Stimulated activated CD8-positive, alpha-beta memory T cell treated with anti-CD3 and anti-CD28 coated beads, Interleukin-12 subunit alpha, Interleukin-12 subunit beta, amount 100 ng/mL, for 1 hour (primary cell): ENCODE measurements around the gene AHSG.

Source experiments
- DNase-seq: peaks from one replicate; pipeline ENCODE4 v3.0.0-alpha.2; 2020; ENCODE audit warnings: low read depth

The AHSG gene

DNA sequence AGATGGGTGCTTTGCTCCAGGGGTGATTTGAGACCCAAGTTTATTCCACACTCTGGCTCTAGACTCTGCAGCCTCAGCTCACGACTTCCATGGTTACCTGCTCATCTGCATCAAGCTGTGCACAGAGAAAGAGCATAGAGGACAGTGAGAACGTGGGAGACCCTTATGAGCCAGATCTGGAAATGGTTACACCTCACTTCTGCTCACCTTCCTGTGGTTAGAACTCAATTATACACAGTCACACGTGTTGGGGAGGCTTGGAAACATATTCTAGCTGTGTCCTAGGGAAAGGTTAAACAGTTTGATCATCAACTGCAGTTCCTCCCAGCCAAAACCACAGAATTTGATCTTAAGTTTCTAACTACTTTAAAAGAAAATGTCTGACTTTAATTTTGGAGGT lies 29.2 kb downstream of the AHSG start:
- DNase-seq: no peak

DNA sequence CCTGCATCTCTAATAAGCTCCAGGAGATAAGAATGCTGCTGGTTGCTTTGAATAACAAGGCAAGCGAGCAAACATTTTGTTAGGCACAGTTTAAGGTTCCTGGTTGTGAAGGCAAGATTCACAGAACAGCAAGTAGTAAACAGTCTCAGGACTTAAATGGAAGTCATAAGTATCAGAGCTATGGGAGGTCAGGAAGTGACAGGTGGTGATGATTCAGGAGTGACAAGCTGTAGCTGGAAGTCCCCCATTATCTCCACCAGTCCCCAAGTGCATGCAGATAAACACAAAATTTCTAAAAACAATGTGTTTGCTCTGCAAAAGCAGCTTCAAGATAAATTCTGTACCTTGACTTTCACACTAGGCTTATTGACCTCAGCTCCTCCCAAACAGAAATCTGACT lies 30.6 kb downstream of the AHSG start:
- no peak for DNase-seq

DNA sequence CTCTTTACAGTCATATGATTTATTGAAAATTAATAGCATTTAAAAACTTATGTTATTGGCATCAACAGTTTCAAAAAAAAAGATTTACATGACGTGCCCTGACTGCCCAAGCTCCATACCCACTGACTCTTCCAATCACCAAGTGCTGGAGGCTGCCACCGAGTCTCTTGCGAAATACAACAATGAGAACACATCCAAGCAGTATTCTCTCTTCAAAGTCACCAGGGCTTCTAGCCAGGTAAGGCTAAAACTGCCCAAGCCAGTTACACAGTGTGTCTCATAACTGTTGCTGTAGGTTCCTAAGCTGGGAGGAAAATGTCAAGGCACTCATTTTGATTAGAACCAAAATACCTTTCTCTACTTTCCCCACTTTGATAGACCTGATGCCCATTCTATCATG lies 31.8 kb downstream of the AHSG start:
- no peak for DNase-seq

GRCh38 chr3:186646106-186646505 lies 33.2 kb downstream of the AHSG start:
- DNase-seq: no peak

- DNase-seq: no peak
Observed at GRCh38 chr3:186646841-186647240, 34.0 kb downstream of the AHSG start.

- DNase-seq: no peak
Observed at GRCh38 chr3:186648851-186649250, 36.0 kb downstream of the AHSG start.

GRCh38 chr3:186651678-186652215 lies 38.9 kb downstream of the AHSG start:
- no peak for DNase-seq

- no peak for DNase-seq
Observed at GRCh38 chr3:186653080-186653707, 40.3 kb downstream of the AHSG start.

DNA sequence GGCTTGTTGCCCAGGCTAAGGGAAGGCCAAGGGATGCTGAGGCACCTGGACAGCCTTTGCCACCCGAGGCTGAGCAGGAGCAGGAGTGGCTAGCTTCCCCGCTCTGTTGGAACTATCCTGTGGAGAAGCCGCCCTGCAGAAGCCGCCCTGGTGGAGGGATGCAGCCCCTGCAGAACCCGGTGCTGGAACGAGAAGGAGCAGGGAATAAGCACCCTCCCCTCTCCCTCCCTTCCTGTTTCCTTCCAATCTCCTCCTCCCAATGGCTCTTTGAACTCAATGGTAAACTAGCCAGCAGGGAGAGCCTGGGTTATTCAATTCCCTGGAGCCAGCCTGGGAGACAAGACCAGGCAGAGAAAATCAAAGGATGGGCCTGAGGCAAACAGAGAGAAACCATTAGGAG lies 41.1 kb downstream of the AHSG start:
- DNase-seq: no peak

DNA sequence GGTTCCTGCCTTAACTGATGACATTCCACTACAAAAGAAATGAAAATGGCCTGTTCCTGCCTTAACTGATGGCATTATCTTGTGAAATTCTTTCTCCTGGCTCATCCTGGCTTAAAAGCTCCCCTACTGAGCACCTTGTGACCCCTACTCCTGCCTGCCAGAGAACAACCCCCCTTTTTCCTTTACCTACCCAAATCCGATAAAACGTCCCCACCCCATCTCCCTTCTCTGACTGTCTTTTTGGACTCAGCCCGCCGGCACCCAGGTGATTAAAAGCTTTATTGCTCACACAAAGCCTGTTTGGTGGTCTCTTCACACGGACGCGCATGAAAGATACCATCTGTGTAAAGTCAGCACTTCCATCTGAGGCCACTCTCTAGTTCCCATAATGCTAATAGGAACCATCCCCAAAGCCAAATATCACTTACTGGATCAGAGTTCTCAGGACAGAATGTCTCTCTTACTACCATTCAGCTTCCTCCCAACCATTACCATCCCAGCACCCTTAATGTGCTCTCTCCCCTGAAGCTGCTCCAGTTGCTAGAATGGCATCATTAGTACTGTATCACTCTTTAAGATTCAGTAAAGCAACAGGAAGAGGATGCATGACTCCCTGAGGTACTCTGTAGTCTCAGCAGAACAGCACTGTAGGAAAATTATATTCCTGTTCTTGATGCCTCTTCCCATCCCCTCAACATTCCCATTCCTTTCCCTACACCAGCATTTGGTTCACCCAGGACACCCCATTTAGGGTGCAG lies 50.7 kb downstream of the AHSG start:
- DNase-seq: no peak

DNA sequence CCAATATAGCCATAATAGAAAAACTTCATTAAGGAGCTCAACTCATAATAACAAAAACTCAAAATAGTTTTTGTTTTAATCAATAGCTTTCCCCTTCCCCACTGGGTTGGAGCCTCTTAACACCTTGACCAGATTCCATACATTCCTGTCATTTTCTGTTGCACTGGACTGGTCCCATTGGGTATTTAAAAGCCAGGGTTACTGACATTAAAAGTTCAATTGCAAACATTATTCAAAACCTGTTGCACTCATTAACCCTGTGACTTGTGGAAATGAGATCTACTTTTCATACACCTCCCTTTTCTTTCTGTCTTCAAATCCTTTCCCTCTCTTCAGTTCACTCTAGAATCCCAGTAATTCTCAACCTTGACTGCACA lies 51.2 kb downstream of the AHSG start:
- no peak for DNase-seq

DNA sequence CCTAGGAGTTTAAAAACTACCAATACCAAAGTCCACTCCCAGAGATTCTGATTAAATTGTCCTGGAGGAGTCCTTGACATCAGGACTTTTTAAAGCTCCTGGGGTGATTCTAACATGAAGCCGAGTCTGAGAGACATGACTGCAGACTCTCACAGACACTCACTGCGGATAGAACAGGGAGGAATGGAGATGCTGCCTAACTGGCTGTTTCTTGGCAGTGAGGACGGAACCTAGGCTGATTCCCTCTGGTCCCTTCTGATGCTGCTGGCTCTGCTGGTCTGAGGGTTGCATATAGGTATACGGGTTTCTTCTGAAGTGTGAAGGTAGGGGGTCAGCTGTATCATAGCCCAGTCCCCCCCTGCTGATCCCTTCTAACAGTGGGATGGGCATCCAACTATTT lies 51.6 kb downstream of the AHSG start:
- no peak for DNase-seq

- DNase-seq: no peak
Observed at GRCh38 chr3:186665625-186666188, 52.8 kb downstream of the AHSG start, which contains the start of gene HRG. Gene HRG (plus strand): TSS chr3:186666014. CDS start chr3:186666032, 18 bp downstream.

DNA sequence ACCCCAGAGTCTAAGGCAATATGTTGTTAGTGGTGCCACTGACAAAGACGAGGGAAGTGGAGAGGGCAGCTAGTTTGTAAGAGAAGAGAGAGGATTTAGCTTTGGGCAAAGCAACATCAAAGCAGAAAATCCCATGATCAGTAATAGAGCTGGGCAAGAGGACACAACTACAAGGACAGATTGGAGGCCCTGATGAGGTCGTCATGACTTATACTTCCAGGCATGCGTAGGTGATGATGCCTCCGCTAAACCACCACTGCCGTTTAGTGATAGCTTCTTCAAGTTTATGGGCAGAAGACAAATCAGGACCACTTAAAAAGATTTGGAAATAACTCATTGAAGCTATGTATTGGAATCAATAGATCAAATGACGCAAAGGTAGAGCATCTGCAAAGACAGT lies 55.6 kb downstream of the AHSG start:
- DNase-seq: no peak

DNA sequence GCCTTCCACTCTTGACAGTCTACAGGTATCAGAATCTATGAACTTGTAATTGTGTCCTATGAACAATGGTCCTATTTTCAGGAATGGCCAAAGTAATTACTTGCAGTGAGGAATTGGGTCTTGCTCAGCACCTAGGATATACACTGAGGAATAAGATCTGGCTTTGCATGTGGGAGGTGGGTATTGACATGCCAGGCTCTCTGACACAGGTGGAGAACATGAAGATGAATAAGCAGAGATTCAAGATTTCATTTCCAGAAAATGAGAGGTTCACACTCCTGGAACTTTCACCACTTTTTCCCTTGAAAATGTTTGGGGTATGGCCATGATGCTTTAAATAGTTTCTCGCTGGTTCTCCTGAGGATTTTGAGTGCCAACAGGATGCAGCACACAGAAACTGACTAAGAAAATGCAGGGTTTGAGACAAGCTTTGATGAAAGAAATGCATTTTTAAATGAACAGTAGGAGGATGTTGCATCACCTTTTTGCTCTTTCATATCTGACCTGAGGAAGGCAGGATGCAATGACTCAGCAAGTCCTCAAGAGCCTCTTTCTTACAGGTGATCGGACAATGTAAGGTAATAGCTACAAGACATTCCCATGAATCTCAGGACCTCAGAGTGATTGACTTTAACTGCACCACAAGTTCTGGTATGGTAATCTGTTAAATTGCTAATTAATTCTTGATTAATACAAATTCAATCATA lies 56.7 kb downstream of the AHSG start:
- DNase-seq: no peak

DNA sequence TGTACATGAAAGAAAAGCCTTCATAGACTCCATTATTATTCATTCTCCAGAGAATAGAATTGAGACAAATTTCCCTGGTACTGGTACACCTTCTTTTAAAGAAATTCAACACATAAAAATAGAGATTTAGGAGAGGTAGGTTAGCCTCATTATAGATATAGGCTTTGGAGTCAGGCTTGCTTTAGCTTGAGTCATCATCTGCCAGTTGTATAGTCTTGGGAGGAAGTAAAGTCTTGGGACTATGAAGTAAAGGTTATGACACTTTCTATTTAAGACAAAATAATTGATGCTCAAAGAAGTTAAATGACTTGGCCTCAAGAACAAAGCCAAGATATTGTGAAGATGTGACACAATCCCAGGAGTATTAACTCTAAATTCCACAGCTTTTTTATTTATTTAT lies 57.3 kb downstream of the AHSG start:
- DNase-seq: no peak
